Esophagus muscularis mucosa (tissue), 4 donors: Measurements from ENCODE around the gene GLT8D2. TPM values are rescaled to one million over a fixed set of nuclear protein-coding genes. Genes with fewer than 3 reads are reported as not detected.

ENCODE experiments used
- DNase-seq: peaks from one replicate; pipeline ENCODE4 v3.0.0-alpha.2; 2017; ENCODE audit errors: extremely low spot score
- H3K27ac ChIP-seq, 4 donors: fragments of 200-600 bp; sonication (generic); replicated peaks in 1 of 4; 1 replicate in 3 of 4; 2 replicates in 1 of 4; pipeline ENCODE4 v1.5.1; 2016 to 2019; ENCODE audit warnings: mild to moderate bottlenecking in 1 of 4
- H3K27me3 ChIP-seq, 4 donors: fragments of 200-600 bp; sonication (generic); one replicate each; pipeline versions ENCODE4 v1.5.1 to v1.6.0; 2016 to 2019
- H3K36me3 ChIP-seq, 4 donors: fragments of 200-600 bp; sonication (generic); one replicate each; pipeline ENCODE4 v1.5.1; 2016 to 2019
- H3K4me1 ChIP-seq, 4 donors: fragments of 200-600 bp; sonication (generic); one replicate each; pipeline ENCODE4 v1.5.1; 2016 to 2019
- H3K4me3 ChIP-seq, 4 donors: fragments of 200-600 bp; sonication (generic); 1 replicate in 2 of 4; 2 replicates in 2 of 4; pipeline ENCODE4 v1.5.1; 2016 to 2019; ENCODE audit warnings: mild to moderate bottlenecking in 4 of 4, moderate library complexity in 1 of 4
- H3K9me3 ChIP-seq, 4 donors: fragments of 200-600 bp; sonication (generic); 1 replicate in 3 of 4; 2 replicates in 1 of 4; pipeline ENCODE4 v1.5.1; 2016 to 2019
- EP300 ChIP-seq: sonication (generic); formaldehyde crosslinking; IDR thresholded peaks from one replicate; pipeline ENCODE4 v1.6.1; 2017; ENCODE audit warnings: antibody characterized with exemption
- POLR2A ChIP-seq: fragments of 450-650 bp; IDR thresholded peaks from one replicate; pipeline ENCODE4 v1.6.1; 2017; ENCODE audit warnings: antibody characterized with exemption, moderate library complexity, mild to moderate bottlenecking, low read depth
- POLR2AphosphoS5 ChIP-seq, 2 donors: sonication (generic); formaldehyde crosslinking; IDR thresholded peaks; one replicate each; pipeline ENCODE4 v1.6.1; 2017; ENCODE audit warnings: antibody characterized with exemption in 2 of 2
- WGBS: methylation state at CpG from one replicate; pipeline ENCODE4 v1.1.5; 2018; 5-methylcytosine and 5-hydroxymethylcytosine counted together
- intact Hi-C: fragments of 100-400 bp; cut with DNase I; formaldehyde crosslinking; loops from one replicate; pipeline ENCODE4 v1.15.1; 2023
- total RNA-seq, 4 donors: library from RNA; depleted of rRNA; stranded (reverse); fragments of >200 nt; gene quantifications; one replicate each; pipeline versions ENCODE4 v1.1.0 to v1.2.1, GENCODE V29; 2016
- TF ChIP-seq, protein P1 (sequence below), 3 experiments: fragments of 200-600 bp in 2 of 3; fragments of 450-650 bp in 1 of 3; sonication (generic) in 2 of 3; IDR thresholded peaks; one replicate each; pipeline ENCODE4 v1.5.1; 2017 to 2019; ENCODE audit warnings: antibody characterized with exemption in 3 of 3, mild to moderate bottlenecking in 2 of 3, moderate library complexity in 1 of 3

Gene GLT8D2
- total RNA-seq, 4 donors from 2014 or later, result 7.1 to 13.6 (median 11.0) TPM

DNA sequence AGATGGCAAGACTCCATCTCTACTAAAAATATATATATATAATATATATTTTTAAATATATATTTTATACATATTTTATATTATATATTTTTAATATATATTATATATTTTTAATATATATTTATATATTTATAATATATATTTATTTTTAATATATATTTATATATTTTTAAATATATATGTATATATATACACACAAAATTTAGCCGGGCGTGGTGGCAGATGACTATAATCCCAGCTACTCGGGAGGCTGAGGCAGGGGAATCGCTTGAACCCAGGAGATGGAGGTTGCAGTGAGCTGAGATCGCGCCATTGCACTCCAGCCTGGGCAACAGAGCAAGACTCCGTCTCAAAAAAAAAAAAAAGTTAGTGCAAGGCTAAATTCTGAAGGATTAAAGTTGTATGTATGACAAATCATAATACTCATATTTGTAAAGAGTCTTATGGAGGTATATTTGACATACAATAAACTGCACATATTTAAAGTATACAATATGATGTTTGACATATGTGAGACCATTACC lies 92.1 kb downstream of the GLT8D2 start:
- peak overlapping the region; percentile 83 to 89 (median 87) for H3K27ac ChIP-seq
- peak overlapping the region; percentile 60 to 82 (median 78) for H3K4me3 ChIP-seq
- no peaks in the 10 kb centered on the region for H3K9me3 ChIP-seq
- no peaks in the 10 kb centered on the region for H3K27me3 ChIP-seq
- TF ChIP-seq, protein P1, sequence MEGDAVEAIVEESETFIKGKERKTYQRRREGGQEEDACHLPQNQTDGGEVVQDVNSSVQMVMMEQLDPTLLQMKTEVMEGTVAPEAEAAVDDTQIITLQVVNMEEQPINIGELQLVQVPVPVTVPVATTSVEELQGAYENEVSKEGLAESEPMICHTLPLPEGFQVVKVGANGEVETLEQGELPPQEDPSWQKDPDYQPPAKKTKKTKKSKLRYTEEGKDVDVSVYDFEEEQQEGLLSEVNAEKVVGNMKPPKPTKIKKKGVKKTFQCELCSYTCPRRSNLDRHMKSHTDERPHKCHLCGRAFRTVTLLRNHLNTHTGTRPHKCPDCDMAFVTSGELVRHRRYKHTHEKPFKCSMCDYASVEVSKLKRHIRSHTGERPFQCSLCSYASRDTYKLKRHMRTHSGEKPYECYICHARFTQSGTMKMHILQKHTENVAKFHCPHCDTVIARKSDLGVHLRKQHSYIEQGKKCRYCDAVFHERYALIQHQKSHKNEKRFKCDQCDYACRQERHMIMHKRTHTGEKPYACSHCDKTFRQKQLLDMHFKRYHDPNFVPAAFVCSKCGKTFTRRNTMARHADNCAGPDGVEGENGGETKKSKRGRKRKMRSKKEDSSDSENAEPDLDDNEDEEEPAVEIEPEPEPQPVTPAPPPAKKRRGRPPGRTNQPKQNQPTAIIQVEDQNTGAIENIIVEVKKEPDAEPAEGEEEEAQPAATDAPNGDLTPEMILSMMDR (IDR thresholded peaks at IDR 0.05), result no peak
- TF ChIP-seq EP300 (no peak), POLR2A (no peak), POLR2AphosphoS5 (IDR thresholded peaks at IDR 0.05) (no peak)
- H3K36me3 ChIP-seq, result peaks cover under 1 to 18% (median 13%) of the 10 kb centered on the region in 4 donors
- peaks cover 15 to 29% (median 28%) of the 10 kb centered on the region in 4 donors for H3K4me1 ChIP-seq
- DNase-seq, result no peak
- intact Hi-C loops, result loop anchor here (2.0 kb wide), 1 partner anchor 25 kb away; no protein-coding TSS in a partner anchor
- WGBS, result 91% methylated on average over 7 of the region's 7 CpGs

DNA sequence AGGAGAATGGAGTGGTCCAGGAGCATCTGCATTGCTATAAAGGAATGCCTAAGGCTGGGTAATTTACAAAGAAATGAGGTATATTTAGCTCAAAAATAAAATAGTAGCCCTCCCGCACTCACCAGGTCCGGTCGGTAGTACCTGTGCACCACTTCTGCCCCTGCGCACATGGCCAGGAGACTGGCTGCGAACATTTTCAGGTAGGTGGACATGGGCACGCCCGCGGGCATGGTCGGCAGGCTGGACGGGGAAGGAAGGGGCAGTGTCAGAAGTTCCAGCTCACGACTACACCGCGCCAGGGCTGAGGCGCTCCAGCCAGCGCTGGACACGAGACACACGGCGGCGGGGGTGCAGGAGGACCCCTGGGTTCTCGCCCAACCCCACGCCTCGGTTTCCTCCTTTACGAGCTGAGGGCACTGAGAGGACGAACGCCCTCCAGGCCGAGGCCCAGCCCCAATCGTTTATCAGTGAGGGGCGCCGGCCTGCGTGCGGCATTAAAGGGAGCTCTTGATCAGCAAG lies 93.4 kb downstream of the GLT8D2 start:
- Histone ChIP-seq H3K4me3 (peak overlapping the region; percentile 60 to 82 (median 78)), H3K36me3 (peaks cover 6 to 32% (median 25%) of the 10 kb centered on the region in 4 donors), H3K9me3 (no peaks in the 10 kb centered on the region), H3K4me1 (peaks cover 15 to 29% (median 28%) of the 10 kb centered on the region in 4 donors), H3K27me3 (no peaks in the 10 kb centered on the region), H3K27ac (peak overlapping the region; percentile 83 to 89 (median 87))
- no peak for DNase-seq
- no peak for TF ChIP-seq POLR2A
- no peak for TF ChIP-seq POLR2AphosphoS5 (IDR thresholded peaks at IDR 0.05)
- TF ChIP-seq, protein P1 (IDR thresholded peaks at IDR 0.05), result no peak
- no peak for TF ChIP-seq EP300
- intact Hi-C loops, result loop anchor here (2.0 kb wide), 1 partner anchor 24 kb away; no protein-coding TSS in a partner anchor
- under 1% methylated on average over 30 of the region's 31 CpGs for WGBS

DNA sequence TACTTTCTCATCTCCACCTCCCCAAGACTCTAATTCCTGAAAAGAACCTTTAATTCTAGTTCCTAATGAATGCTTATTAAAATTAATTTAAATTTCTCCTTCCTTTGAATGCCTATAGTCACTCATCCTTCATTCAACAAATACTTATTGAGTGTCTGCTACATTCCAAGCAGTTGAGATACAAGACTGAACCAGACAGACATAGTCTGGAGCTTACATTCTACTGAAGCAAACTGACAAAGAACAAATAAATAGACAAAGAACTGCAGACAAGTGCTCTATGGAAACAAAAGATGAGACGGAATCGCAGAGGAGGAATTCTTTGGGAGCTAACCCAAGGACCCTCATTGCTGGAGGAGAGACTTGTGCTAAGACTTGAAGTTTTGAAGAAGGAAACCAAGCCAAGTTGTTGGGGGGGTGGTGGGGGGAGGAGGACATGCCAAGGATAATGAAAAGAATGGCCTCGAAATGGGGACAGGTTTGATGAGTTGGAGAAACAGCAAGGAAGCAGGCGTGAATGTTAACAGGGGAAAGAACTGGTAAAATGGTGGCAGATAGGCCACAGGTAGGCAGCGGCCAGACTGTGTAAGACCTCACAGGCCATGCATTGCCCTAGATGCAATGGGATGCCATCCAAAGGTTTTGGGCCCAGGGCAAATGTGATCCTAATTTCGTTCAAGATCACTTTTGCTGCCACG lies 94.0 kb downstream of the GLT8D2 start:
- DNase-seq, result no peak
- Histone ChIP-seq H3K4me3 (peak overlapping the region; percentile 60 to 82 (median 78)), H3K27ac (peak overlapping the region; percentile 83 to 89 (median 87)), H3K4me1 (peaks cover 15 to 29% (median 28%) of the 10 kb centered on the region in 4 donors), H3K27me3 (no peaks in the 10 kb centered on the region), H3K36me3 (peaks cover 9 to 38% (median 31%) of the 10 kb centered on the region in 4 donors), H3K9me3 (no peaks in the 10 kb centered on the region)
- 15% methylated on average over 7 of the region's 7 CpGs for WGBS
- TF ChIP-seq EP300 (no peak), POLR2A (no peak), POLR2AphosphoS5 (IDR thresholded peaks at IDR 0.05) (no peak)
- TF ChIP-seq, protein P1 (IDR thresholded peaks at IDR 0.05), result no peak
- intact Hi-C loops, result loop anchor here (2.0 kb wide), 1 partner anchor 23 kb away; no protein-coding TSS in a partner anchor

DNA sequence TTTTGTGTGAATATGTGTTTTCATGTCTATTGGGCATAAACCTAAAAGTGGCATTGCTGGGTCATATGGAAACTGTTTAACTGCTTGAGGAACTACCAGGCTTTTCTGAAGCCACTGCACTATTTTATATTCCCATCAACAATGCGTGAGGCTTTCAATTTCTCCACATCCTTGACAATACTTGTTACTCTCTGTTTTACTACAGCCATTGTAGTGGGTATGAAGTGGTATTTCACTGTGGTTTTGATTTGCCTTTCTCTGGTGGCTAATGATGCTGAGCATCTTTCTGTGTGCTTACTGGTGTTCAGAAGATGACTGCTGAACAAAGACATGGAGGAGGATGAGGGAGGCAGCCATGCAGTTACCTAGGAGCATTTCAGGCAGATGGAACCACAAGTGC lies 97.5 kb downstream of the GLT8D2 start:
- no peaks in the 10 kb centered on the region for H3K9me3 ChIP-seq
- H3K27me3 ChIP-seq, result no peaks in the 10 kb centered on the region
- peaks cover 33 to 72% (median 63%) of the 10 kb centered on the region in 4 donors for H3K36me3 ChIP-seq
- no peak overlapping the region for H3K4me3 ChIP-seq
- H3K27ac ChIP-seq, result no peak overlapping the region
- TF ChIP-seq EP300 (no peak), POLR2A (no peak), POLR2AphosphoS5 (IDR thresholded peaks at IDR 0.05) (no peak)
- TF ChIP-seq, protein P1 (IDR thresholded peaks at IDR 0.05), result no peak
- 84% methylated on average over 1 of the region's 1 CpG for WGBS
- DNase-seq, result no peak
- peaks cover 15 to 27% (median 25%) of the 10 kb centered on the region in 4 donors for H3K4me1 ChIP-seq
- intact Hi-C loops, result no loop called here
